SK-N-SH (cell line): Measurements from ENCODE around the gene SLC35B4. TPM values are rescaled to one million over a fixed set of nuclear protein-coding genes. Genes with fewer than 3 reads are reported as not detected.

Source experiments
- CTCF ChIA-PET: fragments of 300-600, 350-600 bp; formaldehyde crosslinking; extraction: SDS; loops from one replicate; lab custom pipeline; 2021; lab: Yijun Ruan, JAX
- POLR2A ChIA-PET: fragments of 350-600 bp; sonication (Branson Sonifier 250); formaldehyde crosslinking; extraction: SDS; loops from one replicate; lab custom pipeline; 2020; ENCODE audit warnings: antibody characterized with exemption, inconsistent platforms; lab: Yijun Ruan, JAX
- DNase-seq: peaks from one replicate; pipeline ENCODE4 v3.0.0; 2012
- H2AFZ ChIP-seq: fragments of 200-600 bp; sonication (generic); 2 replicates; pipeline ENCODE4 v1.8.1; 2016; ENCODE audit warnings: antibody characterized with exemption, mild to moderate bottlenecking, low read depth
- H3F3A ChIP-seq: fragments of 200-600 bp; sonication (generic); replicated peaks from 2 replicates; pipeline ENCODE3; 2016; ENCODE audit warnings: antibody characterized with exemption, mild to moderate bottlenecking; ENCODE audit not compliant: insufficient read depth
- H3K27ac ChIP-seq, 2 experiments: fragments of 200-500 bp in 1 of 2; fragments of 200-600 bp in 1 of 2; sonication (Bioruptor generic) in 1 of 2; sonication (generic), shearing (Covaris generic) in 1 of 2; 2 replicates each; pipeline versions ENCODE4 v1.5.1 to v1.6.1; 2014 to 2016; ENCODE audit warnings: low read depth in 2 of 2, inconsistent platforms in 1 of 2, low read length in 1 of 2, mild to moderate bottlenecking in 1 of 2, mixed read lengths in 1 of 2
- H3K27me3 ChIP-seq: fragments of 200-600 bp; sonication (generic), shearing (Covaris generic); 2 replicates; pipeline ENCODE4 v1.6.1; 2016; ENCODE audit warnings: mixed run types; ENCODE audit not compliant: insufficient read depth
- H3K36me3 ChIP-seq, 2 experiments: fragments of 200-500 bp in 1 of 2; fragments of 200-600 bp in 1 of 2; sonication (Bioruptor generic) in 1 of 2; sonication (generic) in 1 of 2; replicated peaks in 1 of 2; 2 replicates each; pipeline versions ENCODE3 to v1.5.1; 2014 to 2016; ENCODE audit warnings: low read length in 1 of 2, mild to moderate bottlenecking in 1 of 2; ENCODE audit not compliant: insufficient read depth in 2 of 2, control insufficient read depth in 1 of 2
- H3K4me1 ChIP-seq, 2 experiments: fragments of 200-500 bp in 1 of 2; fragments of 200-600 bp in 1 of 2; sonication (Bioruptor generic) in 1 of 2; sonication (generic), shearing (Covaris generic) in 1 of 2; 2 replicates each; pipeline versions ENCODE4 v1.5.1 to v1.6.1; 2014 to 2016; ENCODE audit warnings: low read depth in 1 of 2, low read length in 1 of 2, mixed run types in 1 of 2; ENCODE audit not compliant: insufficient read depth in 2 of 2, control insufficient read depth in 1 of 2
- H3K4me2 ChIP-seq: fragments of 200-600 bp; sonication (generic), shearing (Covaris generic); 2 replicates; pipeline ENCODE4 v1.6.1; 2017; ENCODE audit warnings: mixed run types
- H3K4me3 ChIP-seq, 2 experiments: fragments of 200-500 bp in 1 of 2; fragments of 200-600 bp in 1 of 2; sonication (Bioruptor generic) in 1 of 2; sonication (generic), shearing (Covaris generic) in 1 of 2; 2 replicates each; pipeline versions ENCODE4 v1.5.1 to v1.8.1; 2014 to 2016; ENCODE audit warnings: low read depth in 2 of 2, inconsistent platforms in 1 of 2, low read length in 1 of 2, mild to moderate bottlenecking in 1 of 2, mixed read lengths in 1 of 2, moderate library complexity in 1 of 2
- H3K79me2 ChIP-seq: fragments of 200-600 bp; sonication (generic); 2 replicates; pipeline ENCODE4 v1.8.1; 2017; ENCODE audit warnings: mild to moderate bottlenecking; ENCODE audit not compliant: insufficient read depth
- H3K9ac ChIP-seq: fragments of 200-600 bp; sonication (generic); 2 replicates; pipeline ENCODE4 v1.6.1; 2017; ENCODE audit warnings: mixed run types
- H3K9me2 ChIP-seq: fragments of 200-600 bp; sonication (generic); 2 replicates; pipeline ENCODE4 v1.6.1; 2017; ENCODE audit warnings: mixed run types
- H3K9me3 ChIP-seq: fragments of 200-600 bp; sonication (generic); 2 replicates; pipeline ENCODE4 v1.6.1; 2017; ENCODE audit warnings: mixed run types, mild to moderate bottlenecking, moderate library complexity
- H4K20me1 ChIP-seq: fragments of 200-600 bp; sonication (generic); 2 replicates; pipeline ENCODE4 v1.6.1; 2017; ENCODE audit warnings: mild to moderate bottlenecking, mixed run types; ENCODE audit not compliant: insufficient read depth
- ELF1 ChIP-seq: IDR thresholded peaks from 2 replicates; pipeline ENCODE4 v1.4.0; 2012
- EP300 ChIP-seq, 2 experiments: IDR thresholded peaks; 2 replicates each; pipeline versions ENCODE4 v1.4.0 to v1.6.1; 2012; ENCODE audit warnings: borderline replicate concordance in 1 of 2, low read depth in 1 of 2, low read length in 1 of 2
- FOSL2 ChIP-seq: IDR thresholded peaks from 2 replicates; pipeline ENCODE4 v1.4.0; 2012; ENCODE audit warnings: low read depth, mild to moderate bottlenecking, moderate library complexity, borderline replicate concordance
- GATA2 ChIP-seq: sonication (generic); formaldehyde crosslinking; IDR thresholded peaks from 2 replicates; pipeline ENCODE4 v1.5.0; 2020; ENCODE audit warnings: mild to moderate bottlenecking, missing genetic modification reagents
- IRF3 ChIP-seq: fragments of 150-350 bp; IDR thresholded peaks from 2 replicates; pipeline ENCODE4 v1.6.1; 2016; ENCODE audit warnings: mild to moderate bottlenecking, low read depth, low read length
- MAX ChIP-seq: IDR thresholded peaks from 2 replicates; pipeline ENCODE4 v1.4.0; 2012; ENCODE audit warnings: low read depth
- MXI1 ChIP-seq: IDR thresholded peaks from 2 replicates; pipeline ENCODE4 v1.6.1; 2012; ENCODE audit warnings: mild to moderate bottlenecking, low read depth, low read length, improper control_type of control experiment
- NFIC ChIP-seq: IDR thresholded peaks from 2 replicates; pipeline ENCODE4 v1.4.0; 2012; ENCODE audit warnings: borderline replicate concordance
- NRF1 ChIP-seq: IDR thresholded peaks from 2 replicates; pipeline ENCODE4 v1.6.1; 2012; ENCODE audit warnings: low read depth, mild to moderate bottlenecking, low read length
- RAD21 ChIP-seq: IDR thresholded peaks from 2 replicates; pipeline ENCODE4 v1.6.1; 2012; ENCODE audit warnings: mild to moderate bottlenecking, low read length
- ZBTB33 ChIP-seq: IDR thresholded peaks from 2 replicates; pipeline ENCODE4 v1.4.0; 2012; ENCODE audit warnings: low read depth, borderline replicate concordance
- WGBS: methylation state at CpG from one replicate; pipeline ENCODE4 v1.1.6; 2017; ENCODE audit warnings: low lambda C conversion rate; 5-methylcytosine and 5-hydroxymethylcytosine counted together
- polyA plus RNA-seq, 3 experiments: library from polyadenylated mRNA; depleted of rRNA; stranded (reverse); fragments of >200 nt; gene quantifications; 2 replicates each; pipeline ENCODE4 v1.2.3, GENCODE V29; 2012
- TF ChIP-seq, protein P1 (sequence below): fragments of 150-350 bp; IDR thresholded peaks from 2 replicates; pipeline ENCODE4 v1.6.1; 2017; ENCODE audit warnings: antibody characterized with exemption, low read length, low read depth, borderline replicate concordance

SLC35B4 gene
- polyA plus RNA-seq, 1 of the 3 experiments (the other 2 are of a cell fraction), result 19.3 TPM

DNA sequence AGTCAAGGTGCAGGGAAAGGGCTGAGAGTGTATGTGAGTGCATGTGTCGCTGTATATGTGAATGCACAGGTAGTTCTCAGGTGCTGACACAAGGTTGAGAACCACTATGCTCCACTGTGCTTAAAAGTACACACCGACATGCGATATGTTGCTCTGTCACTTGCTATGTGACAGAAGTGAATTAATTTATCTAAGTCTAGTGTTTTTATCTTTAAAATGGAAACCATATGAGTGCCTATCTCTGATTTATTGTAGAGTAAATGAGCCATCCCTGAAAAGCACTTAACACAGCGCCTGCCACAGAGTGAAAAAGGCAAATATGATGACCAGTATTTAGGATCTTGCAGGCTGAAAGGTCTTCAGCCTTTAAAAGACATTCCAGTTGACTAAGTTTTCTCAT is 4.9 kb downstream of the SLC35B4 start:
- H3K9me3 ChIP-seq, result no peaks in the 10 kb centered on the region
- DNase-seq, result peak; percentile 38
- no peak overlapping the region for H3K4me3 ChIP-seq
- H3K4me2 ChIP-seq, result no peak overlapping the region
- no peak overlapping the region for H2AFZ ChIP-seq
- WGBS, result 92% methylated on average over 4 of the region's 4 CpGs
- CTCF ChIA-PET, result no interaction called here
- H3K36me3 ChIP-seq, result peaks cover 14 to 31% of the 10 kb centered on the region in 2 experiments
- no peaks in the 10 kb centered on the region for H3K27me3 ChIP-seq
- 0 out of 2 replicates have a peak, but pooled peaks cover 3% of the 10 kb centered on the region for H3K9me2 ChIP-seq
- peaks cover 60% of the 10 kb centered on the region for H3K79me2 ChIP-seq
- peak overlapping the region in 1 of 2 experiments; percentile 43; a peak in 2 of 4 replicates for H3K27ac ChIP-seq
- peak; percentile 81 for TF ChIP-seq GATA2 (CRISPR knock-in tag)
- peak; percentile 67; the same call in 1 of the 2 replicates for TF ChIP-seq MXI1
- TF ChIP-seq NFIC, result no peak
- peak in 1 of 2 experiments; percentile 57; a peak in 2 of 4 replicates for TF ChIP-seq EP300 (IDR thresholded peaks at IDR 0.05; ENCODE audit: borderline replicate concordance in 1 of 2, low read depth in 1 of 2, low read length in 1 of 2)
- POLR2A ChIA-PET, result no interaction called here
- peaks cover 9% of the 10 kb centered on the region for H3F3A ChIP-seq
- peaks cover 9 to 18% of the 10 kb centered on the region in 2 experiments; a peak in 2 of 4 replicates for H3K4me1 ChIP-seq
- no peaks in the 10 kb centered on the region for H4K20me1 ChIP-seq
- H3K9ac ChIP-seq, result no peak overlapping the region

DNA sequence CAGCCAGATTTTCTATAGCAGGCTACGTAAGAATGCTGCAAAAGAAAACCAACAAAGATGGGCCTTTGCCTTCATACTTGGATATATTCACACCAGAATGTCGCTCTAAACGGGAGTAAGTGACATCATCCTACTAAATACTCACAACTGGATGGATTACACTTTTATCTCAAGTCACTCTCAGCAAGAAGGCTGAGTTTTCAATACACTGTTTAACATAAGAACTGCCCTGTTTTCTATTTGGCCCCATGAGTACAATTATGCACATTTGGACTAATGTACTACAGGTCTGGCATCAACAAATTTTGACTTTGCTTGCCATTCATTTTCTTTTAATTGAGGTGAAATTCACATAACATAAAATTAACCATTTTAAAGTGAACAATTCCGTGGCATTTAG is 8.2 kb downstream of the SLC35B4 start:
- no peak overlapping the region for H3K27ac ChIP-seq
- CTCF ChIA-PET, result interaction anchor here (1.0 kb wide), 1 partner anchor 9 kb away, joined by 3 read pairs; no protein-coding TSS in a partner anchor
- WGBS, result 94% methylated on average over 4 of the region's 4 CpGs

More for the DNA sequence above, 8.2 kb downstream of the SLC35B4 start:
- Histone ChIP-seq H3K9ac (no peak overlapping the region), H3K4me3 (no peak overlapping the region), H3K9me2 (0 out of 2 replicates have a peak, but pooled peaks cover 3% of the 10 kb centered on the region), H3K27me3 (no peaks in the 10 kb centered on the region), H2AFZ (no peak overlapping the region), H3K79me2 (peaks cover 32% of the 10 kb centered on the region), H3K36me3 (peaks cover 43 to 49% of the 10 kb centered on the region in 2 experiments)
- POLR2A ChIA-PET, result no interaction called here
- no peak for TF ChIP-seq ZBTB33
- TF ChIP-seq NRF1, result no peak
- TF ChIP-seq, protein P1, sequence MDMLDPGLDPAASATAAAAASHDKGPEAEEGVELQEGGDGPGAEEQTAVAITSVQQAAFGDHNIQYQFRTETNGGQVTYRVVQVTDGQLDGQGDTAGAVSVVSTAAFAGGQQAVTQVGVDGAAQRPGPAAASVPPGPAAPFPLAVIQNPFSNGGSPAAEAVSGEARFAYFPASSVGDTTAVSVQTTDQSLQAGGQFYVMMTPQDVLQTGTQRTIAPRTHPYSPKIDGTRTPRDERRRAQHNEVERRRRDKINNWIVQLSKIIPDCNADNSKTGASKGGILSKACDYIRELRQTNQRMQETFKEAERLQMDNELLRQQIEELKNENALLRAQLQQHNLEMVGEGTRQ, result no peak
- no peak for TF ChIP-seq MAX
- TF ChIP-seq MXI1, result no peak
- no peak for TF ChIP-seq RAD21
- no peak for TF ChIP-seq GATA2 (CRISPR knock-in tag)
- TF ChIP-seq FOSL2, result no peak
- TF ChIP-seq IRF3, result no peak
- TF ChIP-seq ELF1, result no peak
- TF ChIP-seq, all 33 proteins: peak for 0
- Histone ChIP-seq H3K9me3 (no peaks in the 10 kb centered on the region), H4K20me1 (no peaks in the 10 kb centered on the region), H3K4me2 (no peak overlapping the region), H3K4me1 (peaks cover 5 to 11% of the 10 kb centered on the region in 2 experiments; a peak in 2 of 4 replicates), H3F3A (peaks cover 10% of the 10 kb centered on the region)
- DNase-seq, result no peak
